IMR-90 (cell line): Measurements from ENCODE around the gene ZMIZ2. TPM values are rescaled to one million over a fixed set of nuclear protein-coding genes. Genes with fewer than 3 reads are reported as not detected.
"Not testable (repeated sequence)": the region's sequence is repeated elsewhere in the genome, so short reads cannot be mapped to it uniquely, and the experiment has no call there.

Experiments
- ATAC-seq: fragments of 200-7000 bp; cut with Tn5 transposase; 2 replicates; pipeline ENCODE4 v1.9.1; 2020; ENCODE audit warnings: low read depth, mild to moderate bottlenecking, moderate library complexity
- BruUV-seq: library from RNA; stranded (reverse); fragments of 400-500 nt; replicated peaks from 2 replicates; lab custom pipeline; 2021; lab: Mats Ljungman, UMichigan
- CTCF ChIA-PET: fragments of 300-600 bp; formaldehyde crosslinking; extraction: SDS; loops from one replicate; lab custom pipeline; 2021; ENCODE audit warnings: antibody characterized with exemption; lab: Yijun Ruan, JAX
- POLR2A ChIA-PET: fragments of 300-600 bp; sonication (Branson Sonifier 250); formaldehyde crosslinking; loops from one replicate; lab custom pipeline; 2022; ENCODE audit warnings: antibody characterized with exemption; ENCODE audit not compliant: unreplicated experiment; lab: Charles Lee
- DNase-seq: peaks from one replicate; pipeline ENCODE4 v3.0.0; 2013
- H2AFZ ChIP-seq: replicated peaks from 2 replicates; pipeline ENCODE3; 2013; ENCODE audit warnings: low read length, mild to moderate bottlenecking; ENCODE audit not compliant: poor library complexity
- H2AK5ac ChIP-seq: 2 replicates; pipeline ENCODE4 v1.6.1; 2013; ENCODE audit warnings: low read depth, low read length, inconsistent platforms
- H2AK9ac ChIP-seq: replicated peaks from 2 replicates; pipeline ENCODE3; 2013; ENCODE audit warnings: mild to moderate bottlenecking, low read depth, low read length, moderate library complexity; ENCODE audit not compliant: poor library complexity
- H2BK120ac ChIP-seq: 2 replicates; pipeline ENCODE4 v1.6.1; 2013; ENCODE audit warnings: low read depth, low read length, inconsistent platforms
- H2BK15ac ChIP-seq: 3 replicates; pipeline ENCODE4 v1.6.1; 2013; ENCODE audit warnings: low read depth, low read length, inconsistent platforms
- H2BK20ac ChIP-seq: 2 replicates; pipeline ENCODE4 v1.6.1; 2013; ENCODE audit warnings: low read depth, mild to moderate bottlenecking, inconsistent platforms, low read length, moderate library complexity
- H2BK5ac ChIP-seq: 2 replicates; pipeline ENCODE4 v1.6.1; 2013; ENCODE audit warnings: mild to moderate bottlenecking, low read depth, low read length, inconsistent platforms; ENCODE audit not compliant: poor library complexity, severe bottlenecking
- H3K14ac ChIP-seq: replicated peaks from 2 replicates; pipeline ENCODE4 v1.6.1; 2013; ENCODE audit warnings: low read depth, low read length, inconsistent platforms
- H3K18ac ChIP-seq: 2 replicates; pipeline ENCODE4 v1.6.1; 2013; ENCODE audit warnings: low read depth, low read length, control low read depth
- H3K23ac ChIP-seq: 2 replicates; pipeline ENCODE4 v1.6.1; 2013; ENCODE audit warnings: low read depth, low read length, inconsistent platforms
- H3K27ac ChIP-seq: 2 replicates; pipeline ENCODE4 v1.5.1; 2013; ENCODE audit warnings: mild to moderate bottlenecking, control low read depth, low read length; ENCODE audit not compliant: insufficient read depth
- H3K27me3 ChIP-seq: 2 replicates; pipeline ENCODE4 v1.6.1; 2013; ENCODE audit warnings: low read length; ENCODE audit not compliant: control insufficient read depth, insufficient read depth
- H3K36me3 ChIP-seq: 2 replicates; pipeline ENCODE4 v1.6.1; 2013; ENCODE audit warnings: low read length, mixed read lengths; ENCODE audit not compliant: control insufficient read depth, insufficient read depth
- H3K4ac ChIP-seq: 2 replicates; pipeline ENCODE4 v1.6.1; 2013; ENCODE audit warnings: low read depth, low read length, inconsistent platforms
- H3K4me1 ChIP-seq: 2 replicates; pipeline ENCODE4 v1.6.1; 2013; ENCODE audit warnings: low read length, mixed read lengths; ENCODE audit not compliant: control insufficient read depth, insufficient read depth
- H3K4me2 ChIP-seq: 2 replicates; pipeline ENCODE4 v1.6.1; 2013; ENCODE audit warnings: low read depth, mild to moderate bottlenecking, control low read depth, low read length, moderate library complexity
- H3K4me3 ChIP-seq: 2 replicates; pipeline ENCODE4 v1.5.1; 2013; ENCODE audit warnings: low read depth, mild to moderate bottlenecking, control low read depth, low read length, moderate library complexity; ENCODE audit not compliant: insufficient read depth
- H3K56ac ChIP-seq: 2 replicates; pipeline ENCODE4 v1.6.1; 2013; ENCODE audit warnings: low read length, inconsistent platforms; ENCODE audit not compliant: insufficient read depth; ENCODE audit errors: extremely low read depth
- H3K79me1 ChIP-seq, 2 experiments: 2 replicates each; pipeline ENCODE4 v1.6.1; 2013; ENCODE audit warnings: low read length in 2 of 2, inconsistent platforms in 1 of 2, low read depth in 1 of 2
- H3K9ac ChIP-seq: 2 replicates; pipeline ENCODE4 v1.6.1; 2013; ENCODE audit warnings: low read depth, low read length, control low read depth
- H3K9me1 ChIP-seq: 2 replicates; pipeline ENCODE4 v1.6.1; 2013; ENCODE audit warnings: low read length, inconsistent platforms; ENCODE audit not compliant: insufficient read depth
- H3K9me3 ChIP-seq: 2 replicates; pipeline ENCODE4 v1.6.1; 2013; ENCODE audit warnings: low read length; ENCODE audit not compliant: control insufficient read depth, insufficient read depth
- H4K20me1 ChIP-seq: 2 replicates; pipeline ENCODE4 v1.6.1; 2013; ENCODE audit warnings: low read length, inconsistent platforms; ENCODE audit not compliant: insufficient read depth
- H4K5ac ChIP-seq: 2 replicates; pipeline ENCODE4 v1.6.1; 2013; ENCODE audit warnings: mild to moderate bottlenecking, low read depth, low read length, control low read depth
- H4K8ac ChIP-seq, 2 experiments: 2 replicates each; pipeline ENCODE4 v1.6.1; 2013; ENCODE audit warnings: low read depth in 2 of 2, low read length in 2 of 2, control low read depth in 1 of 2, inconsistent platforms in 1 of 2
- H4K91ac ChIP-seq: 2 replicates; pipeline ENCODE4 v1.6.1; 2013; ENCODE audit warnings: low read depth, low read length, inconsistent platforms; ENCODE audit not compliant: insufficient read depth
- FOS ChIP-seq: fragments of 150-350 bp; IDR thresholded peaks from 2 replicates; pipeline ENCODE4 v1.6.1; 2016; ENCODE audit warnings: low read depth, low read length
- MAFK ChIP-seq: IDR thresholded peaks from 2 replicates; pipeline ENCODE4 v1.6.1; 2012; ENCODE audit warnings: low read depth, low read length, improper control_type of control experiment
- MAZ ChIP-seq: IDR thresholded peaks from 2 replicates; pipeline ENCODE4 v1.6.1; 2012; ENCODE audit warnings: low read depth, mild to moderate bottlenecking, low read length, improper control_type of control experiment, moderate library complexity, borderline replicate concordance
- WGBS, 2 experiments: methylation state at CpG; one replicate each; pipeline versions ENCODE4 v1.1.5 to v1.1.7; 2013; ENCODE audit warnings: missing lambda C conversion rate in 2 of 2; ENCODE audit not compliant: insufficient read length in 1 of 2; ENCODE audit errors: extremely low coverage in 2 of 2; 5-methylcytosine and 5-hydroxymethylcytosine counted together
- dilution Hi-C: fragments of 300-500 bp; cut with HindIII; formaldehyde crosslinking; loops from one replicate; pipeline ENCODE4 v1.14.3; 2018; ENCODE audit warnings: low sequenced_read_pairs; ENCODE audit not compliant: unreplicated experiment
- in situ Hi-C: fragments of 300-500 bp; cut with MboI; formaldehyde crosslinking; loops from 3 replicates; pipeline ENCODE4 v1.14.3; 2019; ENCODE audit warnings: low sequenced_read_pairs, inconsistent platforms, mixed read lengths
- intact Hi-C: fragments of 100-400 bp; cut with micrococcal nuclease; formaldehyde crosslinking; loops from 2 replicates; pipeline ENCODE4 v1.10.0; 2022
- polyA plus RNA-seq, 3 experiments: library from polyadenylated mRNA; depleted of rRNA; stranded (reverse); fragments of >200 nt; gene quantifications; 2 replicates each; pipeline ENCODE4 v1.2.3, GENCODE V29; 2012; ENCODE audit warnings: low replicate concordance in 1 of 3
- total RNA-seq: library from RNA; depleted of rRNA; stranded (reverse); fragments of >200 nt; gene quantifications from 2 replicates; pipeline ENCODE4 v1.2.3, GENCODE V29; 2012
- TF ChIP-seq, protein P1 (sequence below): conservative IDR thresholded peaks from 2 replicates; pipeline ENCODE4 v1.5.1; 2012; ENCODE audit warnings: mild to moderate bottlenecking, low read depth, low read length, improper control_type of control experiment

Gene ZMIZ2
- total and polyA plus RNA-seq, 2 of the 4 experiments (the other 2 are of a cell fraction): 3.0 to 24.0 TPM

DNA sequence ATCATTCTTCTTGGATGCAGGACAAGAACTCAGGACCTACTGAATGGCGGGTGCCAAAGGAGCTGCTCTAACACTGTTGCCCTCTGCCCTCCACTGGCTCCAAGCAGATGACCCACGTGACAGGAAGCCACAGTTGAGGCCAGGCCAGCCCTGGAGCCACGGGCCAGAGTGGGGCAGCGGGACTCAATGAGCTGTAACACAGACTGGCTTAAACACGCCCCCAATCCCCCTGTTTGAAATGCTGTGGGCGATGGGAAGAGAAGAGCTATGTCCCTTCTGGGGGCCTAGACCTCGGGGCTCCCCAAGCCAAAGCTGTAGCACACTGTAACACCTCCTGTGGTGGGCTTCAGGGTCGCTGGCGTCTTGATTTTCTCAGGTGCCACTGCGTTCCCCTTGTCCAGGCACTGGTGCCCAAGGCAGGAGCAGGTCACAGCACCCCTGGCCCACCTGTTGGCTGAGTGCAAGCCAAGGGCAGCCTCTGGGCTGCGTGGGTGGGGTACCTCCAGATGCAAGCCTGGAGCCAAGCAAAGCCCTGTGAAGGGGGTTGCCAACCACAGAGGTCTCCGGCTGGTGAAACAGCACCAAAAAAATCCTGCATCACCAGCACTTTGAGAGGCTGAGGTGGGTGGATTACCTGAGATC is 18.6 kb upstream of the ZMIZ2 start:
- H2BK15ac ChIP-seq: 0 out of 3 replicates have a peak overlapping the region, but pooled peaks have one; percentile 63
- DNase-seq (no peak), ATAC-seq (no peak)
- H3K9me3 ChIP-seq: no peaks in the 10 kb centered on the region
- no peak overlapping the region; the same call in 1 of the 2 replicates for H3K23ac ChIP-seq
- H4K8ac ChIP-seq: no peak overlapping the region
- H3K79me1 ChIP-seq: peaks cover 0 to 4% of the 10 kb centered on the region in 2 experiments; a peak in 2 of 4 replicates
- no peak overlapping the region for H3K56ac ChIP-seq
- intact Hi-C loops (no loop called here), in situ Hi-C loops (no loop called here), dilution Hi-C loops (no loop called here)
- H3K14ac ChIP-seq: peak overlapping the region; percentile 68
- peak overlapping the region; percentile 58 for H2AK9ac ChIP-seq
- H3K36me3 ChIP-seq: no peaks in the 10 kb centered on the region
- H3K9me1 ChIP-seq: peaks cover 10% of the 10 kb centered on the region
- peak overlapping the region; percentile 26; the same call in 1 of the 2 replicates for H2BK120ac ChIP-seq
- no peak overlapping the region; the same call in 1 of the 2 replicates for H4K91ac ChIP-seq
- no peak overlapping the region for H3K18ac ChIP-seq
- POLR2A ChIA-PET: no interaction called here
- H4K5ac ChIP-seq: no peak overlapping the region
- no TSS peak for BruUV-seq
- H3K27ac ChIP-seq: no peak overlapping the region
- H3K4me1 ChIP-seq: peaks cover 13% of the 10 kb centered on the region
- TF ChIP-seq, protein P1, sequence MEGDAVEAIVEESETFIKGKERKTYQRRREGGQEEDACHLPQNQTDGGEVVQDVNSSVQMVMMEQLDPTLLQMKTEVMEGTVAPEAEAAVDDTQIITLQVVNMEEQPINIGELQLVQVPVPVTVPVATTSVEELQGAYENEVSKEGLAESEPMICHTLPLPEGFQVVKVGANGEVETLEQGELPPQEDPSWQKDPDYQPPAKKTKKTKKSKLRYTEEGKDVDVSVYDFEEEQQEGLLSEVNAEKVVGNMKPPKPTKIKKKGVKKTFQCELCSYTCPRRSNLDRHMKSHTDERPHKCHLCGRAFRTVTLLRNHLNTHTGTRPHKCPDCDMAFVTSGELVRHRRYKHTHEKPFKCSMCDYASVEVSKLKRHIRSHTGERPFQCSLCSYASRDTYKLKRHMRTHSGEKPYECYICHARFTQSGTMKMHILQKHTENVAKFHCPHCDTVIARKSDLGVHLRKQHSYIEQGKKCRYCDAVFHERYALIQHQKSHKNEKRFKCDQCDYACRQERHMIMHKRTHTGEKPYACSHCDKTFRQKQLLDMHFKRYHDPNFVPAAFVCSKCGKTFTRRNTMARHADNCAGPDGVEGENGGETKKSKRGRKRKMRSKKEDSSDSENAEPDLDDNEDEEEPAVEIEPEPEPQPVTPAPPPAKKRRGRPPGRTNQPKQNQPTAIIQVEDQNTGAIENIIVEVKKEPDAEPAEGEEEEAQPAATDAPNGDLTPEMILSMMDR: no peak
- TF ChIP-seq FOS: no peak
- TF ChIP-seq MAZ: no peak
- TF ChIP-seq MAFK: no peak
- H3K4me3 ChIP-seq: no peak overlapping the region
- H3K9ac ChIP-seq: no peak overlapping the region
- H2AK5ac ChIP-seq: peak overlapping the region; percentile 90
- H3K4ac ChIP-seq: peak overlapping the region; percentile 38
- peak overlapping the region; percentile 20; the same call in 1 of the 2 replicates for H2BK20ac ChIP-seq
- 92% methylated on average over 6 of the region's 12 CpGs; no CpG with 5 or more reads in 1 of the 2 experiments for WGBS, 2 experiments
- H2AFZ ChIP-seq: peak overlapping the region; percentile 49
- no peaks in the 10 kb centered on the region for H3K27me3 ChIP-seq
- CTCF ChIA-PET: no interaction called here
- H4K20me1 ChIP-seq: no peaks in the 10 kb centered on the region
- no peak overlapping the region for H2BK5ac ChIP-seq
- H3K4me2 ChIP-seq: no peak overlapping the region

DNA sequence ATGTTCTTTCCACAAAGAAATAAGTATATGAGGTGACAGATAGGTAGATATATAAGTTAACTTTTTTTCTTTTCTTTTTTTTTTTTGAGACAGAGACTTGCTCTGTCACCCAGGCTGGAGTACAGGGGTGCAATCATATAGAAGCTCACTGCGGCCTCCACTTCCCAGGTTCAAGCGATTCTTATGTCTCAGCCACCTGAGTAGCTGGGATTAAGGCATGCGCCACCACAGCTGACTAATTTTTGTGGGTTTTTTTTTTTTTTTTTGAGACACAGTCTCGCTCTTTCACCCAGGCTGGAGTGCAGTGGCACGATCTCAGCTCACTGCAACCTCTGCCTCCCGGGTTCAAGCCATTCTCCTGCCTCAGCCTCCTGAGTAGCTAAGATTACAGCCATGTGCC is 15.7 kb upstream of the ZMIZ2 start:
- ATAC-seq, in situ Hi-C loops, H3K79me1 ChIP-seq, H3K14ac ChIP-seq, BruUV-seq, H3K18ac ChIP-seq, H2BK20ac ChIP-seq, H3K56ac ChIP-seq, H3K4me2 ChIP-seq, H4K20me1 ChIP-seq, H2BK5ac ChIP-seq, H4K5ac ChIP-seq, POLR2A ChIA-PET, dilution Hi-C loops, H3K9ac ChIP-seq, H3K23ac ChIP-seq, H3K9me3 ChIP-seq, H2BK120ac ChIP-seq, H3K27me3 ChIP-seq, DNase-seq, intact Hi-C loops, H4K8ac ChIP-seq, H2AFZ ChIP-seq, H2BK15ac ChIP-seq, H4K91ac ChIP-seq, H3K4me3 ChIP-seq, H3K36me3 ChIP-seq, H3K27ac ChIP-seq, H2AK9ac ChIP-seq: not testable (repeated sequence)
- Histone ChIP-seq H2AK5ac (peak overlapping the region; percentile 21; the same call in 1 of the 2 replicates), H3K4me1 (peaks cover 11% of the 10 kb centered on the region), H3K4ac (0 out of 2 replicates have a peak overlapping the region, but pooled peaks have one; percentile 58), H3K9me1 (peaks cover 17% of the 10 kb centered on the region)
- 94% methylated on average over 2 of the region's 6 CpGs; no CpG with 5 or more reads in 1 of the 2 experiments for WGBS, 2 experiments
- CTCF ChIA-PET: interaction anchor here (0.6 kb wide), 1 partner anchor 81 kb away, joined by 6 read pairs; no protein-coding TSS in a partner anchor
